ENCODE measurements around the gene RABL2B. TPM values are rescaled to one million over a fixed set of nuclear protein-coding genes. Genes with fewer than 3 reads are reported as not detected.

The RABL2B gene
- total and polyA plus RNA-seq, 11 donors = 3.8 to 12.7 (median 6.7) TPM

DNA sequence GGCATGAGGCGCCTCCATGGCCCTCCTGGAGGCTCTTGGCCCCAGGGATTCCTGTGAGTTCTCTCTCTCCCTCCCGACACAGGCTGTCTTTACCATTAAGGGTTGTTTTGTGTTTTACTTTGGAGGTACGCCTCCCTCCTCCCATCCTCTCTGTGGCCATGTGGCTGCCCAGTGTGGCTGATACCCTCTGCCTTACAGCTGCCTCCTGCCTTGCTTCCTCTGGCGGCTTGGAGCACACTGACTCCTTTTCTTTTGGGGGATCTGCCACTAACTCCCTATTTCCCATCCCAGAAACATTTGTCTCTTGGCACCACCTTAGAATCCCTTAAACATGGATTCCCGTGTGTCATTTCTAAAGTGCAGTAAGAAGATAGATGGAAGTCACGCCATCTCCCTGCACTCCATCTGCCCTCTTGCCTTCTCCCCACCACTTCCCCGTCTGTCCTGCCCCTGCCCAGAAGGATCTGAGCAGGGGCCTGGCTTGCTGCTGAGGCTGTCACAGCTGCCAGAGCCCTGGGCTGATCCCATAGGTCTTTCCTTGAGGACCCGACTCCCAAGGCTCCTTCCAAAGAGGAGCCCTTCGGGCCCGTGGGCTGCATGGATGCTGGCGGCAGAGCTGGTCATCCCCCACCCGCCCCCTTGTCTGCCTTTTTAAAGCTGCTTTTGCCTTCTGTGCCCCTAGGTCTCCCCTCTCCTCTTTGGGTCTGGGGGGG lies 60.6 kb downstream of the RABL2B start:
- intact Hi-C loops (cut with DNase I) = no loop called here
- Histone ChIP-seq H3K36me3 (peaks cover 0 to 70% (median 12%) of the 10 kb centered on the region in 9 donors), H3K27me3 (peaks cover 0 to 25% (median 6%) of the 10 kb centered on the region in 9 donors), H3K27ac (no peak overlapping the region), H3K4me3 (no peak overlapping the region), H3K4me1 (peaks cover under 1 to 69% (median 30%) of the 10 kb centered on the region in 12 donors), H3K9me3 (no peaks in the 10 kb centered on the region)
- DNase-seq (peak in 1 of 5 donors; percentile 36), ATAC-seq (no peak)
- 82 to 95% (median 89%) methylated on average over 12 of the region's 12 CpGs for WGBS, 4 donors
- TF ChIP-seq, protein P1, sequence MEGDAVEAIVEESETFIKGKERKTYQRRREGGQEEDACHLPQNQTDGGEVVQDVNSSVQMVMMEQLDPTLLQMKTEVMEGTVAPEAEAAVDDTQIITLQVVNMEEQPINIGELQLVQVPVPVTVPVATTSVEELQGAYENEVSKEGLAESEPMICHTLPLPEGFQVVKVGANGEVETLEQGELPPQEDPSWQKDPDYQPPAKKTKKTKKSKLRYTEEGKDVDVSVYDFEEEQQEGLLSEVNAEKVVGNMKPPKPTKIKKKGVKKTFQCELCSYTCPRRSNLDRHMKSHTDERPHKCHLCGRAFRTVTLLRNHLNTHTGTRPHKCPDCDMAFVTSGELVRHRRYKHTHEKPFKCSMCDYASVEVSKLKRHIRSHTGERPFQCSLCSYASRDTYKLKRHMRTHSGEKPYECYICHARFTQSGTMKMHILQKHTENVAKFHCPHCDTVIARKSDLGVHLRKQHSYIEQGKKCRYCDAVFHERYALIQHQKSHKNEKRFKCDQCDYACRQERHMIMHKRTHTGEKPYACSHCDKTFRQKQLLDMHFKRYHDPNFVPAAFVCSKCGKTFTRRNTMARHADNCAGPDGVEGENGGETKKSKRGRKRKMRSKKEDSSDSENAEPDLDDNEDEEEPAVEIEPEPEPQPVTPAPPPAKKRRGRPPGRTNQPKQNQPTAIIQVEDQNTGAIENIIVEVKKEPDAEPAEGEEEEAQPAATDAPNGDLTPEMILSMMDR (IDR thresholded peaks at IDR 0.05) = no peak
- no peak for TF ChIP-seq POLR2A (IDR thresholded peaks at IDR 0.05)

DNA sequence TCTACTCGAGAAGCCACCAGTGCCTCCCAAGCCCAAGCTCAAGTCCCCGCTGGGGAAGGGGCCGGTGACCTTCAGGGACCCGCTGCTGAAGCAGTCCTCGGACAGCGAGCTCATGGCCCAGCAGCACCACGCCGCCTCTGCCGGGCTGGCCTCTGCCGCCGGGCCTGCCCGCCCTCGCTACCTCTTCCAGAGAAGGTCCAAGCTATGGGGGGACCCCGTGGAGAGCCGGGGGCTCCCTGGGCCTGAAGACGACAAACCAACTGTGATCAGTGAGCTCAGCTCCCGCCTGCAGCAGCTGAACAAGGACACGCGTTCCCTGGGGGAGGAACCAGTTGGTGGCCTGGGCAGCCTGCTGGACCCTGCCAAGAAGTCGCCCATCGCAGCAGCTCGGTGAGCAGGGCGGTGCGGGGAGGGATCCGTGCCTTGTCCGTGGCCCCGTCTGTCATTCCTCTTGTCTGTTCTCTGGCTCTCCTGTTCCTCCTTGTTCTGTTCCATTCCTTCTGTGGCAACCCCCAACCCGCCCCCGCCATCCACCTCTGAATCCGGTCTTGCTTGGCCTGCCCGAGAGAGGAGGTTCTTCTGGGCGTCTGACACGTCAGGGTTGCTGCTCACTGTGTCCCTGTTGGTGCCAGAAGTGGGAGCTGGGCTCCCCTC lies 61.3 kb downstream of the RABL2B start:
- no peak for TF ChIP-seq POLR2A (IDR thresholded peaks at IDR 0.05)
- TF ChIP-seq, protein P1 (IDR thresholded peaks at IDR 0.05) = no peak
- intact Hi-C loops (cut with DNase I) = no loop called here
- H3K4me3 ChIP-seq = no peak overlapping the region
- DNase-seq = peak in 1 of 5 donors; percentile 55
- peaks cover 0 to 75% (median 12%) of the 10 kb centered on the region in 9 donors for H3K36me3 ChIP-seq
- H3K27ac ChIP-seq = no peak overlapping the region
- ATAC-seq = no peak
- peaks cover 0 to 62% (median 23%) of the 10 kb centered on the region in 12 donors for H3K4me1 ChIP-seq
- H3K9me3 ChIP-seq = no peaks in the 10 kb centered on the region
- peaks cover 0 to 25% (median 6%) of the 10 kb centered on the region in 9 donors for H3K27me3 ChIP-seq
- WGBS, 4 donors = 88 to 92% (median 90%) methylated on average over 26 to 33 of the region's 33 CpGs

GRCh38 chr22:50721257-50721844 lies 62.1 kb downstream of the RABL2B start:
- intact Hi-C loops (cut with DNase I) = no loop called here
- H3K27me3 ChIP-seq = peaks cover 0 to 25% (median 6%) of the 10 kb centered on the region in 9 donors
- peaks cover 0 to 53% (median 17%) of the 10 kb centered on the region in 12 donors for H3K4me1 ChIP-seq
- H3K27ac ChIP-seq = no peak overlapping the region
- H3K9me3 ChIP-seq = no peaks in the 10 kb centered on the region
- H3K4me3 ChIP-seq = no peak overlapping the region
- ATAC-seq (no peak), DNase-seq (peak in 1 of 5 donors; percentile 54)
- peaks cover 0 to 70% (median 11%) of the 10 kb centered on the region in 9 donors for H3K36me3 ChIP-seq
- WGBS, 4 donors = 71 to 82% (median 79%) methylated on average over 30 to 32 of the region's 32 CpGs
- no peak for TF ChIP-seq POLR2A (IDR thresholded peaks at IDR 0.05)
- TF ChIP-seq, protein P1 (IDR thresholded peaks at IDR 0.05) = no peak
